SHP77 (cell line): ENCODE measurements around the gene NOP56.
A peak's percentile ranks its signal among the peaks of the same experiment; 100 is the strongest.
"Not testable (repeated sequence)": the region's sequence is repeated elsewhere in the genome, so short reads cannot be mapped to it uniquely, and the experiment has no call there.

Source experiments
- DNase-seq, 2 experiments: peaks; one replicate each; lab custom pipeline; 2025; lab: John Stamatoyannopoulos, UW

The NOP56 gene

DNA sequence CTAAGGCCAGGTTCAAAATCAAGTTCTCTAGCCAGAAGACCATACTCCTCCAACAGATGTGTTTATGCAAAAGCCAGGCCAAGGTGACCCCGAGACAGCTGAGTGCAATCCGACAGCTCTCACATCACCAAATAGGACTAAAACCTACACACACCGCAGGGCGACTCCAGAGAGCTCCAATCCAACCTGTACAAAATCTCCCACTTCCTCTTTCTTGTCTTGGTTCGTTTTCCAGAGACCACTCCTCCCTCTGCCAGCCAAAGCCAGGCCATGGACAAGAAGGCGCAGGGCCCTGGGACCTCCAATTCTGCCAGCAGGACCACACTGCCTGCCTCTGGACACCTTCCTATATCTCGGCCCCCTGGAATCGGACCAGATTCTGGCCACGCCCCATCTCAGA lies 11.5 kb upstream of the NOP56 start:
- no peak for DNase-seq

DNA sequence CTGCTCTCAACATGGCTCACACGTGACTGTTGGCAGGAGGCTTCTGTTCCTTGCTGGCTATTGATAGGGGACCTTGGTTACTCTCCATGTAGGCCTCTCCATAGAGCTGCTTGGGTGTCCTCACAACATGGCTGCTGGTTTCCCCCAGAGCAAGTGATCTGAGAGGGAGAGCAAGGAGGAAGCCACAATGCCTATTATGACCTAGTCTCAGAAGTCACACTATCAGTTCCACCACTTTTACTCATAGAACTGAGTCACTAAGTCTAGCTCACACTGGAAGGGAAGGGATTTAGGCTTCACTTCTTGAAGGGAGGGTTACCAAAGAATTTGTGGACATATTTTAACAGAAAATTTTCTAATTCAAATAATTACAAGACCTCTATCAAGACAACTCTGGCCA lies 8.7 kb upstream of the NOP56 start:
- no peak for DNase-seq

GRCh38 chr20:2652724-2653555 lies 508 bp downstream of the NOP56 start:
- peak in 1 of 2 experiments; percentile 61 for DNase-seq

GRCh38 chr20:2653556-2654383 lies 1.3 kb downstream of the NOP56 start:
- no peak for DNase-seq

DNA sequence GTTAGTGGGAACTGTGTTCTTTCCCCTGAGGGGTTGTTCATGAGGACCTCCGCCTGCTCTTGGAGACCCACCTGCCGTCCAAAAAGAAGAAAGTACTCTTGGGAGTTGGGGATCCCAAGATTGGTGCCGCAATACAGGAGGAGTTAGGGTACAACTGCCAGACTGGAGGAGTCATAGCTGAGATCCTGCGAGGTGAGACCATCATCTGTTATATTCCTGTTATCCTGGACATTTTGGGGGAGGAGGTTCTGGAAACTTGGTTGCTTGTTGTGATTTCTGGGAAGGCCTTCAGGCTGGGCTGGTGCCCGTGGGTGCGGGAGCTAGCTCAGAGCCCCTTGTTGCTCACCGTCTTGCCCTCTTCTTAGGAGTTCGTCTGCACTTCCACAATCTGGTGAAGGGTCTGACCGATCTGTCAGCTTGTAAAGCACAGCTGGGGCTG lies 2.0 kb downstream of the NOP56 start:
- no peak for DNase-seq

DNA sequence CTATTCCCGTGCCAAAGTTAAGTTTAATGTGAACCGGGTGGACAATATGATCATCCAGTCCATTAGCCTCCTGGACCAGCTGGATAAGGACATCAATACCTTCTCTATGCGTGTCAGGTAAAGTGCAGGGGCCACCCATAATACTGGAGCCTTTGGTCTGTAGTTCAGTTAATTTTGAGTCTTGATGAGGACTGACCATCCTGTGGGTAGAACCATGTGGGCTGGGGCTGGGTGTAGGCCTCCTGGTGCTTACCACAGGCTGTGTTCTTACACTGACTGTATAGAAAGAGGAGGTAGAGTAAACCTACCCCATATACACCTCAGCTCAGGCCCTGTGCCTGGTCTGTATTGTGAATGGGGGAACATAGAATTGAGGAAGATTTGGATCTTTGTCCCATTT lies 2.4 kb downstream of the NOP56 start:
- DNase-seq = no peak

- no peak for DNase-seq
Observed at GRCh38 chr20:2655331-2656116, 3.1 kb downstream of the NOP56 start.

- DNase-seq = no peak
Observed at GRCh38 chr20:2656471-2657117, 4.2 kb downstream of the NOP56 start.

DNA sequence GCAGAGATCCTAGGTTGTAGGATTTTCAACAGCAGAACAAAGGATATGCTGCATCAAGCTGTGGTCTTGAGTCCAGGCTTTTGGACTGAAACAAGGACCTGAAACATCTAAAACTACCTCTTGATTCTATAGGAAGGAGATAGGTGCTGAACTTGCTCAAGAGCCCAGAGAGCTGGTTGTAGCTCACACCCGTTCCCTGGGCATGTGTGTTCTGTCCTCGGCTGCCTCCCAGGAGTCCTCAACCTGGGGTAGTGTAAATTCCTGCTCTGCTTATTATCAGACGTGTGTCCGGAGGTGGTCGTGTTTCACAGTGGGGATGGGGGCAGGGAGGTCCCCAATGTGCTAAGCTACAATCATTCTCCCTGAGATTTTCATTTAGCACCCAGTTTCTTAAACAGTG lies 4.8 kb downstream of the NOP56 start:
- DNase-seq = no peak

DNA sequence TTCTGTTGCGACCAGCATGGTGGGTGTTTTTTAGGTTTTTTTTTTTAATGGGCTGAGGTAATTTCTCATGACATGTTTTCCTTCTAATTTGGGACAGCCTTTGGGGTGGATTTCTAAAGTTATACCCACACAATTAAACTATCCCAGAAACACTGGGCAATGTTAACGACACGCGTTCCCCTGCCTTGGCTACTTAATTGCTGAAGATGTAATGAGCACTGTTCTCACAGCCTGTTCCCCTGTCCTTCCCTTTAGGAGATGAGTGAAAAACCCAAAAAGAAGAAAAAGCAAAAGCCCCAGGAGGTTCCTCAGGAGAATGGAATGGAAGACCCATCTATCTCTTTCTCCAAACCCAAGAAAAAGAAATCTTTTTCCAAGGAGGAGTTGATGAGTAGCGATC lies 5.2 kb downstream of the NOP56 start:
- no peak for DNase-seq

- DNase-seq = no peak
Observed at GRCh38 chr20:2658414-2659354, 6.3 kb downstream of the NOP56 start.

- no peak for DNase-seq
Observed at GRCh38 chr20:2659547-2659946, 7.1 kb downstream of the NOP56 start.

DNA sequence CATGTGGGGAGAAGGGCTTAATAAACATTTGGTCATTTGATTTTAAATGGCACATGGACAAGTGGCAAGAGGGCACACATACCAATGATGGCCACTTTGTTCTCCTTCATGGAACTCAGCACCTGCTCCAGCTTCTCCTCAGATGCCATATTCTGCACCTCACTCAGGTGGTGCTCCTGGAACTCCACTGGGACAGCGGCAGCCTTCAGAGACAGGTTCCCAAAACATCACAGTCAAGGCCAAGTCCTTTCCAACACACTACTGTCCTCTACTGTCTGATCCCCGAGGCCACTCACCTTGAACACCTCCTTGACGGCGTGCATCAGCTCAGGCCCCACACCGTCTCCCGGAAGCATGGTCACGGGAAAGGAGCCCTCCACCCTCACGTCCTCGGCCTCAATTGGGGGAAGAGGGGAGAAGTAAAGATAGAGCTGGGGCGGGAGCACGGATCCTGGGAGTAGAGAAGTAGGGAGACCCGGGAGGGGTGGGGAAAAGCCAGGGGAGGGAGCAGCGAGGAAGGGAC lies 11.0 kb downstream of the NOP56 start:
- DNase-seq = no peak

DNA sequence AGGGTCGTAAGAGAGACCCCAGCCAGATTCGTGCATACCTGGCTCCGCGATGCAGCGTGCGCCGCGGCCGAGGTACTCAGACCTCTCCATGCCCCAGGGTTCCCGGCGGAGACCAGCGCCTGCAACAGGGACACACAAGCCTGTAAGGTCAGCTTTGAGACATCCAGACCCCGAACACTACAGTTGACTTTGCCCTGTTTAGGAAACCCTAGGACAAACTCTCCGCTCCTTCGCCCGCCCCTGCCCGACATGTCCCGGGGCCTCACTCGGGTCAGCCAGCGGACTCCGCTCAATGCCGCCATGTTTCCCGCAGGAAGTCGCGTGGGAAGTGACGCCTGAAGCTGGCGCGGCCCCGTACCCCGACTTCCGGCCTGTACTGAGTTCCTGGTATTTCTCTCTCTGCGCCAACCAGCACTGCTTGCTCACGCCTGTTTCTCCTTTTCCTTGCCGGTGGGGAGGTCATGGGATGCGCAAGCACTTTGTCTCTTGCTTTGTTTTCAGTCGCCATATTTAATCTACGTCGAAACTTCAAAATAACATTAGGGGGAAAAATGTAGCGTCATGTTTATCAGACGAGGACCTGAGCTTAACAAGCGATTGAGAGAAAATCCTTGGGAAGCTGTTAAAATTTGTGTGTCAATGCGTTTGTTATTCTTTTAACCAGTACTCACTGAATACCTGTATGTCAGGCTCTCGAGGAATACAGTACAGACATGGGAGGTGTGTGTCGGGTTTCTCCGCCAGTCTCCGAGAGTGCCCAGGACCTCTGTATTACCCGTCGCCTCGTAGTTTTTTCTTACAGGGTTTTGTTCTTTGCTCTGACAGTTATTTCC lies 11.7 kb downstream of the NOP56 start, which contains the start of gene IDH3B:
IDH3B (minus strand) TSS at position 330 of the 833 bp plus-strand sequence; CDS start at position 302, 28 bp downstream.
- peak; percentile 92 to 95 for DNase-seq

DNA sequence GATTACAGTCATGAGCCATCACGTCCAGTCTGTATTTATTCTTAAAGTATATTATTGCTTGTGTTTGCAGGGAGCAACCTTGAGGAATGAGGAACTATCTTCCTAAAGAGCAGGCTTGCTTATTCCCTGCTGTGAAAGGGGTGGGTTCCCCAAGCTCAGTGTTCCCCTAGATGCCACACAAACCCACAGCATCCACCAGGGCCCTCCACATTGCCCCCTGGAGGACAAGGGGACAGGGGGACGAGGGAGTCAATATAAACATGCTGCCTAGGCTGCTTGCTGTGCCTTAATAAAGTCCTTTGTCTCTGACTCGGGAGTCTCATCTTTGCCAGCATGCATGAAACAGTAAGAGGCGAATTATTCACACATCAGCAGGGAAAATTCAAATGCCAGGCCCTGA lies 19.5 kb downstream of the NOP56 start:
- no peak for DNase-seq

- DNase-seq = no peak
Observed at GRCh38 chr20:2672446-2672845, 20.0 kb downstream of the NOP56 start.

DNA sequence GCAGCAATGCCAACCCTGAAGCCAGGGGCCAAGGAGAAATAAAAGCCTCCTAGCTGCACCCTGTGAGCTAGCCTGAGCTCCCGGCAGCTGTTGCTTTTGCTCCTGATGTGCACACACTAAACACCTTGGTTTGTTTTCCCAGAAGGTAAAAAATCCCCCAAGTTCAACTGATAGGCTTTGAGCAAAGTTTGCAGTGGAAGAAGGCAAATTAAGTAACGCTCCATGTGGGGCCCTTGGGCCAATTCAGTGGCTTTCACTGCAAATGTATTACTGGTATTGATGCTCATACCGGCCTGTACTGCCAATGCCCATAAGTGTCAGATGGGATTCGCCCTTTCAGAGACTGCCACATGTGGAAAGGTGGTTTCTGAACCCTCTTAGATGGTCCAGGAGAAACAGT lies 21.0 kb downstream of the NOP56 start:
- DNase-seq = no peak

DNA sequence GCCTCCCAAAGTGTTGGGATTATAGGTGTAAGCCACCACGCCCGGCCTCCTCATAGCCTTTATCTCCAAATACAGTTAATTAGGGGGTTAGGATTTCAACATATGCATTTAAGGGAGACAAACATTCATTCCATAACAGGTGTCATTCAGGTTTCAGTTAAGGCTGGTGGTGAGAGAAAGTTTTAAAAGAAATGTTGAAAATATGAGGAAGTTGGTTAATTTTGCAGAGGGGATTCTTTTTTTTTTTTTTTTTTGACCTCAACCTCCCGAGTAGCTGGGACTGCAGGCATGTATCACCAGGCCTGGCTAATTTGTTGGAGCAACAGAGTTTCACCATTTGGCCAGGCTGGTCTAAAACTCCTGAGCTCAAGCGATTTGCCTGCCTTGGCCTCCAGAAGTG lies 27.6 kb downstream of the NOP56 start:
- no peak for DNase-seq

- DNase-seq = not testable (repeated sequence)
Observed at GRCh38 chr20:2682040-2682439, 29.6 kb downstream of the NOP56 start.
